Rectal smooth muscle tissue (tissue), 1 donor: ENCODE results near the gene FZR1.
"Not testable (repeated sequence)": the region's sequence is repeated elsewhere in the genome, so short reads cannot be mapped to it uniquely, and the experiment has no call there.

Experiments
- H3K27ac ChIP-seq: one replicate; pipeline ENCODE4 v1.7.0; 2013; ENCODE audit warnings: low read depth, low read length, inconsistent platforms
- H3K27me3 ChIP-seq: one replicate; pipeline ENCODE4 v1.7.0; 2013; ENCODE audit warnings: low read length; ENCODE audit not compliant: control insufficient read depth, insufficient read depth
- H3K36me3 ChIP-seq: one replicate; pipeline ENCODE4 v1.7.0; 2013; ENCODE audit warnings: low read length; ENCODE audit not compliant: control insufficient read depth, insufficient read depth
- H3K4me1 ChIP-seq: one replicate; pipeline ENCODE4 v1.7.0; 2013; ENCODE audit warnings: low read length; ENCODE audit not compliant: control insufficient read depth, insufficient read depth
- H3K4me3 ChIP-seq: one replicate; pipeline ENCODE4 v1.7.0; 2013; ENCODE audit warnings: low read length
- H3K9ac ChIP-seq: one replicate; pipeline ENCODE4 v1.7.0; 2013; ENCODE audit warnings: low read length

FZR1 gene

DNA sequence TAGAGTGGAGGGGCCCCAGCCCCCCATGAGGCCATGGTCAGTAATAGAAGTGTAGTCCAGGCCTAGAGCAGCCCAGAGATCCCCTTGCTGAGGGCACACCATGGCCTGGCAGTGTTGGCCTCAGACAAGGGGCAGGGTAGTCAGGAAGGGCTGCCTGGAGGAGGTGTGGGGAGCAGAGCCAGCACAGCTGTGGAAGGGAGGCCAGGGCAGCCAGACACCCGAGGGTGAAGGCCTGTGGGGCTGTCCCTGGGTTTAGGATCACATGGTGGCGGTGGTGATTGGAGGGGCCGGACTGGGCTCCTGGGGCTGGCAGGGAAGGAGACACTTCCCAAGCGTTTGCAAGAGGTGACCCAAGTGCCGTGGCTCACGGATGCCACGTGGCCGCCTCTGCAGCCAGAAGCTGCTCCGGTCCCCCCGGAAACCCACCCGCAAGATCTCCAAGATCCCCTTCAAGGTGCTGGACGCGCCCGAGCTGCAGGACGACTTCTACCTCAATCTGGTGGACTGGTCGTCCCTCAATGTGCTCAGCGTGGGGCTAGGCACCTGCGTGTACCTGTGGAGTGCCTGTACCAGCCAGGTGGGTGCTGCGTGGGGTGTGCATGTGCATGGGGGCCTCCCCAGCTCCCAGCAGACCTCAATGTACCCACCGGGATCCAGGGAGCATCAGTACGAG lies 21.3 kb downstream of the FZR1 start:
- Histone ChIP-seq H3K27ac (no peak overlapping the region), H3K9ac (no peak overlapping the region), H3K27me3 (no peaks in the 10 kb centered on the region), H3K4me3 (no peak overlapping the region), H3K36me3 (peaks cover 37% of the 10 kb centered on the region), H3K4me1 (no peaks in the 10 kb centered on the region)

DNA sequence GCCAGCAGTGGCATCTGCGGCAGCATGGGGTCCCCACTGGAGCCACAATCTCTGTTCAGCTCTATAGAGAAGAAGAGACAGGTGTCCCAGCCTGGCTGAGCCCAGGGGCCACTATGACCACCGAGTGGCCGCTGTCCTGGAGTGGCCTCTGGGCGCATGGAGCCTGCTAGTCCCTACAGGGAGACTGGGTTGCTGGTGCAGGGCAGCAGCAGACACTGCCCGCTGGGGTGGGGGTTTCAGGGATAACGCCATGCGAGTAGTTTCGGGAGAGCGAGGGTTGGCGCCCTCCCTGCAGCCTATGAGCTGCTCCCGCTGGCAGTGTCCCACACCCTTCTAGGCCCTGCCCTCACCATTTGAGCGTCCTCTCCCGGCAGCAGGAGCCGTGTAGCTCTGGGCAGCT lies 22.0 kb downstream of the FZR1 start:
- H3K27me3 ChIP-seq = no peaks in the 10 kb centered on the region
- no peak overlapping the region for H3K9ac ChIP-seq
- H3K4me3 ChIP-seq = no peak overlapping the region
- no peaks in the 10 kb centered on the region for H3K4me1 ChIP-seq
- peaks cover 43% of the 10 kb centered on the region for H3K36me3 ChIP-seq
- no peak overlapping the region for H3K27ac ChIP-seq

DNA sequence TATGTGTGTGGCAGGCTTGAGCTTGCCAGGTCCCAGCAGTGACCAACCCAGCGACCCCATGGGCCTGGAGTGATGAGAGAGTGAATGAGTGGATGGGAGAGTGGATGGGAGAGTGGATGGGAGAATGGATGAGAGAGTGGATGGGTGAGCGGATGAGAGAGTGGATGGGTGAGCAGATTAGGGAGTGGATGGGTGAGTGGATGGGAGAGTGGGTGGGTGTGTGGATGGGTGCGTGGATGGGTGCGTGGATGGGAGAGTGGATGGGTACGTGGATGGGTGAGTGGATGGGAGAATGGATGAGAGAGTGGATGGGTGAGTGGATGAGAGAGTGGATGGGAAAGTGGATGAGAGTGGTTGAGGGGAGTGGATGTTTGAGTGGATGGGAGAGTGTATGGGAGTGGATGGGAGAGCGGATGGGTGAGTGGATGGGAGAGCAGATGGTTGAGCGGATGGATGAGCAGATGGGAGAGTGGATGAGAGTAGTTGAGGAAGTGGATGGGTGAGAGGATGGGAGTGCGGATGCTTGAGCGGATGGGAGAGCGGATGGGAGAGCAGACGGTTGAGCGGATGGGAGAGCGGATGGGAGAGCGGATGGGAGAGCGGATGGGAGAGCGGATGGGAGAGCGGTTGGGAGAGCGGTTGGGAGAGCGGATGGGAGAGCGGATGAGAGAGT lies 22.6 kb downstream of the FZR1 start:
- Histone ChIP-seq H3K27ac (no peak overlapping the region), H3K36me3 (peaks cover 49% of the 10 kb centered on the region), H3K9ac (no peak overlapping the region), H3K4me3 (no peak overlapping the region), H3K4me1 (no peaks in the 10 kb centered on the region), H3K27me3 (no peaks in the 10 kb centered on the region)

DNA sequence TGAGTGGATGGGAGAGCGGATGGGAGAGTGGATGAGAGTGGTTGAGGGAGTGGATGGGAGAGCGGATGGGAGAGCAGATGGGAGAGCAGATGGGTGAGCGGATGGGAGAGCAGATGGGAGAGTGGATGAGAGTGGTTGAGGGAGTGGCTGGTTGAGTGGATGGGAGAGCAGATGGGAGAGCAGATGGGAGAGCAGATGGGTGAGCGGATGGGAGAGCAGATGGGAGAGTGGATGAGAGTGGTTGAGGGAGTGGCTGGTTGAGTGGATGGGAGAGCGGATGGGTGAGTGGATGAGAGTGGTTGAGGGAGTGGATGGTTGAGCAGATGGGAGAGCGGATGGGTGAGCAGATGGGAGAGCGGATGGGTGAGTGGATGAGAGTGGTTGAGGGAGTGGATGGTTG lies 23.2 kb downstream of the FZR1 start:
- not testable (repeated sequence) for H3K4me3 ChIP-seq, H3K9ac ChIP-seq, H3K27me3 ChIP-seq, H3K4me1 ChIP-seq, H3K27ac ChIP-seq
- H3K36me3 ChIP-seq = peaks cover 52% of the 10 kb centered on the region

DNA sequence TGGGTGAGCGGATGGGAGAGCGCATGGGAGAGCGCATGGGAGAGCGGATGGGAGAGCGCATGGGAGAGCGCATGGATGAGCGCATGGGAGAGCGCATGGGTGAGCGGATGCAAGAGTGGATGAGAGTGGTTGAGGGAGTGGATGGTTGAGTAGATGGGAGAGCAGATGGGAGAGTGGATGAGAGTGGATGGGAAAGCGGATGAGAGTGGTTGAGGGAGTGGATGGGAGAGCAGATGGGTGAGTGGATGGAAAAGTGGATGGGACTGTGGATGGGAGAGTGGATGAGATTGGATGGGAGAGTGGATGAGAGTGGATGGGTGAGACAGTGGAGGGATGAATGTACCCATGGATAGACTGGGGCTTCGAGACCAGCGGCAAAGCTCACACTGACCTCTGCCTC lies 24.3 kb downstream of the FZR1 start:
- H3K9ac ChIP-seq = no peak overlapping the region
- no peaks in the 10 kb centered on the region for H3K27me3 ChIP-seq
- no peak overlapping the region for H3K27ac ChIP-seq
- no peak overlapping the region for H3K4me3 ChIP-seq
- H3K4me1 ChIP-seq = no peaks in the 10 kb centered on the region
- peaks cover 53% of the 10 kb centered on the region for H3K36me3 ChIP-seq

DNA sequence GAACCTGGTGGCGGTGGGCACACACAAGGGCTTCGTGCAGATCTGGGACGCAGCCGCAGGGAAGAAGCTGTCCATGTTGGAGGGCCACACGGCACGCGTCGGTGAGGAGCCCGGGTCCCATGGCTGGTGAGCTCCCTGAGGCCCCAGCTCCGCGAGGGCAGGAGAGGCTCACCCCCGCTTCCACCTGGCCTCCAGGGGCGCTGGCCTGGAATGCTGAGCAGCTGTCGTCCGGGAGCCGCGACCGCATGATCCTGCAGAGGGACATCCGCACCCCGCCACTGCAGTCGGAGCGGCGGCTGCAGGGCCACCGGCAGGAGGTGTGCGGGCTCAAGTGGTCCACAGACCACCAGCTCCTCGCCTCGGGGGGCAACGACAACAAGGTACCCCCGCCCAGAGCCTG lies 25.6 kb downstream of the FZR1 start:
- Histone ChIP-seq H3K27me3 (no peaks in the 10 kb centered on the region), H3K9ac (no peak overlapping the region), H3K27ac (no peak overlapping the region), H3K4me3 (no peak overlapping the region), H3K4me1 (no peaks in the 10 kb centered on the region), H3K36me3 (peaks cover 52% of the 10 kb centered on the region)

DNA sequence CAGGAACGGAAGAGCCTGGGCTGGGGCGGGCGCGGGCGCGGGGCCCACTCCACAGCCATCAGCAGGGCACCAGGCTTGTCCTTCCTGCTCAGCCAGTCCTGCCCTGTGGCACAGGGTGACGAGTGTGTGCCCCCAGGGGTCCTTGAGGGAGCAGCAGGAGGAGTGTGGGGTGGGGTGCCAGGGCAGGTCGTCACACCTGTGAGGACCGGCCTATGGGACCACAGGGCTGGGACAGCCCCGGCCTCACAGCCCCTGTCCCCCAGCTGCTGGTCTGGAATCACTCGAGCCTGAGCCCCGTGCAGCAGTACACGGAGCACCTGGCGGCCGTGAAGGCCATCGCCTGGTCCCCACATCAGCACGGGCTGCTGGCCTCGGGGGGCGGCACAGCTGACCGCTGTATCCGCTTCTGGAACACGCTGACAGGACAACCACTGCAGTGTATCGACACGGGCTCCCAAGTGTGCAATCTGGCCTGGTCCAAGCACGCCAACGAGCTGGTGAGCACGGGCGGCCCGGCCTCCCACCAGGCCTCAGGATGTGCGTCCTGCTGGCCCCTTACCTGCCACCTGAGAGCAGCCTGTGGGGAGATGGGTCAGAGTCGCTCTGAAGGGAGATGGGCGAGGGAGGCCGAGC lies 26.2 kb downstream of the FZR1 start:
- Histone ChIP-seq H3K4me1 (no peaks in the 10 kb centered on the region), H3K4me3 (no peak overlapping the region), H3K27me3 (no peaks in the 10 kb centered on the region), H3K36me3 (peaks cover 50% of the 10 kb centered on the region), H3K9ac (no peak overlapping the region), H3K27ac (no peak overlapping the region)

DNA sequence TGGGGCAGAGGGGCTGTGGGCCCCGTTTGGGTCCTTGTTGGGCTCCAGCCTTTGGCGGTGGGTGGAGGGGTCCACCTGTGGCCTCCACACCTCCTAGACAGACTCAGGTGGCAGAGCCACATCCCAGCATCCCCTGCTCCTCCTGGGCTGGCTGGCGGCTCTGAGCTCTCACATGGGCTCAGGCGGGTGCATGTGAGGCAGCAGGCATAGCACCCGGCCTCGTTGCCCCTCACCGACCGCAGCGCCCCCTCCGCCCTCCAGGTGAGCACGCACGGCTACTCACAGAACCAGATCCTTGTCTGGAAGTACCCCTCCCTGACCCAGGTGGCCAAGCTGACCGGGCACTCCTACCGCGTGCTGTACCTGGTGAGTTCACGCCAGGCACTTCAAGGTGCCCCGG lies 26.9 kb downstream of the FZR1 start:
- Histone ChIP-seq H3K9ac (no peak overlapping the region), H3K4me1 (no peaks in the 10 kb centered on the region), H3K36me3 (peaks cover 45% of the 10 kb centered on the region), H3K27me3 (no peaks in the 10 kb centered on the region), H3K27ac (no peak overlapping the region), H3K4me3 (no peak overlapping the region)

DNA sequence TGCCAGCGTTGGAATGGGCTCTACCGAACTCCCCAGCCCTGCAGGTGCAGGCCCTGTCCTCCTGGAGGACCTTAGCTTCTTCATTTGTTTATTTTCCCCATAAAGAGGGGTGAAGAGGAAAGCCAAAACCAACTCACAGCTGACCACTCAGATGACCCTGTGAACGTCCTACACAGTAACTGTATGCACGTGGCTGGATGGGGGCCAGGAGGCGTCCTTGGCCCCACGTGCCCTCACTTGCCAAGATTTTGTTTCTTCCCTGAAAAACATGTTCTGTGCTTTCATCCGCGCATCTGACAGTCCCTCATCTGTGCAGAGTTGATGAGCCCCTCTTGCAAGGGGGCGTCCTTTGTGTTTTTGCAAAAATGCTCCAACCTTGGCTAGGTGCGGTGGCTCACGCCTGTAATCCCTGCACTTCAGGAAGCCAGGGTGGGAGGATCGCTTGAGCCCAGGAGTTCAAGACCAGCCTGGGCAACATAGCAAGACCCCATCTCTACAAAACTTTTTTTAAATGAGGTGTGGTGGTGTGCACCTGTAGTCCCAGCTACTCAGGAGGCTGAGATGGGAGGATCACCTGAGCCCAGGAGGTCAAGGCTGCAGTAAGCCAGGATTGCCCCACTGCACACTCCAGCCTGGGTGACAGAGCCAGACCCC lies 27.6 kb downstream of the FZR1 start:
- Histone ChIP-seq H3K9ac (no peak overlapping the region), H3K4me3 (no peak overlapping the region), H3K36me3 (peaks cover 40% of the 10 kb centered on the region), H3K27me3 (no peaks in the 10 kb centered on the region), H3K27ac (no peak overlapping the region), H3K4me1 (no peaks in the 10 kb centered on the region)

DNA sequence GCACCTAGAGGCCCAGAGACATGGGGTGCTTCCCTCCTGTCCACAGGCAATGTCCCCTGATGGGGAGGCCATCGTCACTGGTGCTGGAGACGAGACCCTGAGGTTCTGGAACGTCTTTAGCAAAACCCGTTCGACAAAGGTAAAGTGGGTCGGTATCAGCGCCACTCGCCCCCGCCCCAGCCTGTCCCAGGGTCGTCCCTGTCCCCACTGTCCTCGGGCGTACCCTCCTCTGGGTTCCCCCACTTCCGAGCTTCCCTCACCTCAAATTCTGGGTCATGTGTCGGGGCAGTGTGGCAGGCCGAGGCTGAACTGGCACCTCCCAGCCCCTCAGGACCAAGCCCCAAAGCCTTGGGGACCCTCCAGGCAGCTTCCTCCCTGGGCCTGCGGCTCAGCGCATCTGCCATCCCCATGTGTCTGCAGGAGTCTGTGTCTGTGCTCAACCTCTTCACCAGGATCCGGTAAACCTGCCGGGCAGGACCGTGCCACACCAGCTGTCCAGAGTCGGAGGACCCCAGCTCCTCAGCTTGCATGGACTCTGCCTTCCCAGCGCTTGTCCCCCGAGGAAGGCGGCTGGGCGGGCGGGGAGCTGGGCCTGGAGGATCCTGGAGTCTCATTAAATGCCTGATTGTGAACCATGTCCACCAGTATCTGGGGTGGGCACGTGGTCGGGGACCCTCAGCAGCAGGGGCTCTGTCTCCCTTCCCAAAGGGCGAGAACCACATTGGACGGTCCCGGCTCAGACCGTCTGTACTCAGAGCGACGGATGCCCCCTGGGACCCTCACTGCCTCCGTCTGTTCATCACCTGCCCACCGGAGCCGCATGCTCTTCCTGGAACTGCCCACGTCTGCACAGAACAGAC lies 28.5 kb downstream of the FZR1 start:
- Histone ChIP-seq H3K27me3 (no peaks in the 10 kb centered on the region), H3K27ac (no peak overlapping the region), H3K36me3 (peaks cover 43% of the 10 kb centered on the region), H3K9ac (no peak overlapping the region), H3K4me1 (no peaks in the 10 kb centered on the region), H3K4me3 (no peak overlapping the region)

DNA sequence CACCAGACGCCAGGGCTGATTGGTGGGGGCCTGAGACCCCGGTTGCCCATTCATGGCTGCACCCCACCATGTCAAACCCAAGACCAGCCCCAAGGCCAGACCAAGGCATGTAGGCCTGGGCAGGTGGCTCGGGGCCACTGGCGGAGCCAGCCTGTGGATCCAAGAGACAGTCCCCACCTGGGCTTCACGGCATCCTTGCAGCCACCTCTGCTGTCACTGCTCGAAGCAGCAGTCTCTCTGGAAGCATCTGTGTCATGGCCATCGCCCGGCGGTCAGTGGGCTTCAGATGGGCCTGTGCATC lies 29.1 kb downstream of the FZR1 start:
- H3K36me3 ChIP-seq = peaks cover 43% of the 10 kb centered on the region
- no peak overlapping the region for H3K27ac ChIP-seq
- no peaks in the 10 kb centered on the region for H3K4me1 ChIP-seq
- no peak overlapping the region for H3K4me3 ChIP-seq
- no peak overlapping the region for H3K9ac ChIP-seq
- no peaks in the 10 kb centered on the region for H3K27me3 ChIP-seq

DNA sequence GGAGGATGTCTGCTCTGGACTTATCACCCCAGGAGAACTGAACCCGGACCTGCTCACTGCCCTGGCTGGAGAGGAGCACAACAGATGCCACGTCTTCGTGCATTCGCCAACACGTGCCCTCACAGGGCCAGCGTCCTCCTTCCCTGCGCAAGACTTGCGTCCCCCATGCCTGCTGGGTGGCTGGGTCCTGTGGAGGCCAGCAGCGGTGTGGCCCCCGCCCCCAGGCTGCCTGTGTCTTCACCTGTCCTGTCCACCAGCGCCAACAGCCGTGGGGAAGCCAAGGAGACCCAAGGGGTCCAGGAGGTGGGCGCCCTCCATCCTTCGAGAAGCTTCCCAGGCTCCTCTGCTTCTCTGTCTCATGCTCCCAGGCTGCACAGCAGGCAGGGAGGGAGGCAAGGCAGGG lies 29.5 kb downstream of the FZR1 start:
- Histone ChIP-seq H3K27me3 (no peaks in the 10 kb centered on the region), H3K4me1 (no peaks in the 10 kb centered on the region), H3K36me3 (peaks cover 40% of the 10 kb centered on the region), H3K4me3 (no peak overlapping the region), H3K9ac (no peak overlapping the region), H3K27ac (no peak overlapping the region)
